ENCODE measurements around the gene ASB10. TPM values are rescaled to one million over a fixed set of nuclear protein-coding genes. Genes with fewer than 3 reads are reported as not detected.

ASB10 gene
- total and polyA plus RNA-seq, 2 of the 13 experiments (the other 11 are each of a cell fraction or from before 2014, with no cell fraction given) = not detected

GRCh38 chr7:151226875-151227782 lies 40.1 kb upstream of the ASB10 start, which contains the start of gene ABCF2 (continued):
- TF ChIP-seq ZNF883 (CRISPR knock-in tag; IDR thresholded peaks at IDR 0.05; ENCODE audit: not compliant biosample characterization) (no peak), HBP1 (CRISPR knock-in tag; IDR thresholded peaks at IDR 0.05; ENCODE audit: low read depth) (0 out of 2 replicates have a peak, but pooled peaks have one; percentile 38), ZNF777 (CRISPR knock-in tag; IDR thresholded peaks at IDR 0.05) (no peak; the same call in 1 of the 2 replicates), ATF2 (CRISPR knock-in tag; IDR thresholded peaks at IDR 0.05) (peak; percentile 38; the same call in 1 of the 2 replicates), TRIM22 (IDR thresholded peaks at IDR 0.05) (no peak), ARNT (IDR thresholded peaks at IDR 0.05) (no peak), ZNF253 (CRISPR knock-in tag; IDR thresholded peaks at IDR 0.05; ENCODE audit: borderline replicate concordance) (no peak), CSRNP1 (CRISPR knock-in tag; IDR thresholded peaks at IDR 0.05) (peak; percentile 69; the same call in 1 of the 2 replicates), IRF1 (CRISPR knock-in tag; IDR thresholded peaks at IDR 0.05; ENCODE audit: low read depth) (no peak), GMEB2 (CRISPR knock-in tag; IDR thresholded peaks at IDR 0.05; ENCODE audit: low read depth) (no peak; the same call in 1 of the 2 replicates), RCOR2 (CRISPR knock-in tag; IDR thresholded peaks at IDR 0.05) (no peak), ZNF841 (CRISPR knock-in tag; IDR thresholded peaks at IDR 0.05; ENCODE audit: borderline replicate concordance) (no peak), THAP8 (CRISPR knock-in tag; IDR thresholded peaks at IDR 0.05; ENCODE audit: borderline replicate concordance) (no peak), ZKSCAN1 (IDR thresholded peaks at IDR 0.05; ENCODE audit: low read length) (no peak; the same call in 1 of the 2 replicates), MEIS2 (CRISPR knock-in tag; IDR thresholded peaks at IDR 0.05) (0 out of 2 replicates have a peak, but pooled peaks have one; percentile 50), IRF9 (CRISPR knock-in tag; IDR thresholded peaks at IDR 0.05; ENCODE audit: borderline replicate concordance) (no peak), FOXJ3 (CRISPR knock-in tag; IDR thresholded peaks at IDR 0.05; ENCODE audit: borderline replicate concordance) (peak; percentile 49; the same call in 1 of the 2 replicates)
